AG09319 (cell line): ENCODE measurements around the gene ASB5.

Experiments
- DNase-seq: peaks from one replicate; pipeline ENCODE4 v3.0.0-alpha.2; 2010; ENCODE audit warnings: low read depth; ENCODE audit errors: extremely low read depth
- CTCF ChIP-seq: IDR thresholded peaks from 2 replicates; pipeline ENCODE4 v1.5.1; 2011; ENCODE audit warnings: low read depth, mild to moderate bottlenecking, inconsistent platforms, low read length, moderate library complexity

The ASB5 gene

GRCh38 chr4:176198316-176198903, 70.6 kb downstream of the ASB5 start:
- DNase-seq: no peak
- TF ChIP-seq CTCF: no peak

DNA sequence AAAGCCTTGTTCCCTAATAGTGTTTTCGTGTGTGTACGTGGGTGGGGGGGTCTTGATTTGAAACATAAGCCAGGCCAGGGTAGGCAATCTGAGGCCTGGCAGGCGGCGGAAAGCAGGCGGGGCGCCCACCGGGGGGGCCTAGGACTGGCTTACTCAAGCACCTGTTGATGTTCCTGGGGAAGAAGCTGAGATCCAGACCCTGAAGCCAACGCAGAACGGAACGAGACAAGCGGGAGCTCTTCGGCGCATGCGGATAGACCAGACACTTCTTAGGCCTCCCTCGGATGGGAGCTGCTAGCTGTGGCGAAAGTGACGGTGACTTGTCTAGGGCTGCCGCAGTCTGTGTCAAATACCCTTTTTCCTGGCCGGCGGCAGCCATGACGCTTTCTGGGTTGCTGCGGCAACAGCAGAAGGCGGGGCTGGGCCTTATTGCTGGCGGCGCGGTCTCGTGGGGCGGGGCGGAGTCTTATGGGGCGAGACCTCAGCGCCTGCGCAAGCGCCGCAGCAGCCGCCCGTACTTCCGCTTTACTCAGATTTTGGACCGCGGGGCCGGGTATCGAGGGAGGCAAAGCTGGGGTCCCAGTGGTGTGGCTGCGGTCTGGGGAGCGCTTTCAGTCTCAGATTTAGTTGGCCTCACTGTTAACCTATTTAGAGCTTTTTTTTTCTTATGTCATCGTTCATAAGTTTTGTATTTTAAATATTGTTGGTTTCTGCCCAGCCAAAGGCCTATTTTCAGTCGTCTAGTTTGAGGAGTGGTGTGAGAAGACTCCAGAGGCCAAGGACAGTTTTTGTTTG, 73.6 kb downstream of the ASB5 start, which contains the start of gene SPATA4:
Gene SPATA4, minus strand, starts transcription at position 402 of the 795 bp plus-strand sequence. Its CDS starts 23 bp downstream, at position 379.
- DNase-seq: peak; percentile 76
- TF ChIP-seq CTCF: no peak

GRCh38 chr4:176193938-176194337, 75.1 kb downstream of the ASB5 start:
- TF ChIP-seq CTCF: no peak
- DNase-seq: no peak

DNA sequence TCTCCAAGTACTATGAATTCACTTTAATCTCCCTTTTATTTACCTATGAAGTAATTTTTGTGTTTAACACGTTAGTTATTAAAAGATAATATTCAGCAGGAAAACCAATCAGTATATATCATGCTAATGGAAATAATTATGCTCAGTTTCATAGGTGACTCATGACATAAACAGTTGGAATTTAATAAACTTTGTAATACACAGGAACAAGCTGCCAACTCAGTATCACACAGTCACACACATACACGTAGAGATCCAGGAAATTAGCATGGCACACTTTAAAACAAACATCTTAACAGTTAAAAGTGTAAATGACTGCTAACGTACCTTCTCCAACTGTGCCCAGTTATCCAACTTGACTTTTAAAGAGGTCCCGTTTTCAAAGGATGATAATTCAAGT, 75.9 kb downstream of the ASB5 start:
- TF ChIP-seq CTCF: no peak

DNA sequence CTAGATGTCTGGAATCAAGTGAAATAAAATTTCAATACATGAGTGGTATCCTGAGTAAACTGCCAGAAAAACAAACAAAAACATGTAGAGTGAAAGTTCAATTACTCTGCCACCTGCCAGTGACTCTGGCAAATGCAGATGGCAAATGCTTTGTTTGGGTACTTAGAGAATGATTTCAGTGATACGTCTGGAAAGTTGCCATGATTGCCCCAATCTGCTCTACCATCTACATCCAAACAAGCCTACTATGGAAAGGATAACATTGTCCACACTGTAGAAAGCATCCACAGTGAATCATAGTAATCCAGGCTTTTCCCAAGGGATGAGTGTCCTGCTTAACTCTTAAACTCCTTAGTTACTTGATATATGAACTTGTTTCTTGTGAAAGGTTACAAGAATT, 77.0 kb downstream of the ASB5 start:
- no peak for DNase-seq

More for the DNA sequence above, 75.9 kb downstream of the ASB5 start:
- no peak for DNase-seq

GRCh38 chr4:176189891-176190795, 78.9 kb downstream of the ASB5 start:
- DNase-seq: no peak
- no peak for TF ChIP-seq CTCF

More for the DNA sequence above, 77.0 kb downstream of the ASB5 start:
- no peak for TF ChIP-seq CTCF
